Right forelimb (tissue), 1 donor: ENCODE results near the gene OLAH.
"Not testable (repeated sequence)": the region's sequence is repeated elsewhere in the genome, so short reads cannot be mapped to it uniquely, and the experiment has no call there.

Experiments used
- DNase-seq: peaks from one replicate; pipeline ENCODE4 v3.0.0-alpha.2; 2018

Gene OLAH

DNA sequence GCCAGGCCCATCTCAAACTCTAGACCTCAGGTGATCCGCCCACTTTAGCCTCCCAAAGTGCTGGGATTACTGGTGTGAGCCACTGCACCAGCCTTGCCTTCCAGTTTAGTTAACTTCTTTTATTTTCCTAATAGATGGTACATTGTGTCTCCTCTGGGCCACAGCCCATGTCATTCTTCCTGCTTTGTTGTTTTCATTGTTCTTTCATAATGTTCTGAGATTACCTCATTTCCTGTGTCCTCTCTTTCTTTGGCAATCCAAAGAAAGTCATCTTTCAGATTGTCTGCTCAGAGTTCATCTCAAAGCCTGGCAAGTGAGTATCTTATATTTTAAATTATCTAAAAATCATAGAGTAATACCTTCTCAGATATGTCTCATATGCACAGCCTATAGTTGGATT lies at the start of gene OLAH:
Gene OLAH (plus strand): TSS at position 270 of the 400 bp plus-strand sequence. CDS start 3,346 bp downstream, outside the sequence.
- no peak for DNase-seq

- DNase-seq: peak; percentile 46
Measured at GRCh38 chr10:14995964-14996565, 47.7 kb upstream of the OLAH start.

- not testable (repeated sequence) for DNase-seq
Measured at GRCh38 chr10:15013530-15013929, 30.2 kb upstream of the OLAH start.

DNA sequence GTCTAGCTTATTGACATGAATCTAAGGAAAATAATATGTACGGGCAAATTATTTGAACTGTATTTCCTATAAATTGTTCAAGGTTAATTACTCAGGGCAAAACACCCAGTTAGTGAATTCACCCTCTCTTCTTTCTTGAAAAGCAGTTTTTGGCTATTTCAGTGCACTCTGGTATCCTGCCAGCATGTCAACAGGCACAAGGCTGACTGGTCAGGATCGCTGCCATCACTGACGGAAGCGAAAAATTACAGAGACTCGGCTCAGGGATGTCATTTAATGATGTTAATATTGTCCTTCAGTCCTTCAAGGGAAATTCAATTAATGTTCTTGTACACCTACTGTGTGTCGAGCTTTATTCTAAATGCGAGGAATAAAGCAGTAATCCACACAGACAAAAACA lies 28.3 kb upstream of the OLAH start:
- DNase-seq: no peak

GRCh38 chr10:15020966-15021365 lies 22.8 kb upstream of the OLAH start:
- DNase-seq: not testable (repeated sequence)

- DNase-seq: not testable (repeated sequence)
Measured at GRCh38 chr10:15023079-15023478, 20.7 kb upstream of the OLAH start.

DNA sequence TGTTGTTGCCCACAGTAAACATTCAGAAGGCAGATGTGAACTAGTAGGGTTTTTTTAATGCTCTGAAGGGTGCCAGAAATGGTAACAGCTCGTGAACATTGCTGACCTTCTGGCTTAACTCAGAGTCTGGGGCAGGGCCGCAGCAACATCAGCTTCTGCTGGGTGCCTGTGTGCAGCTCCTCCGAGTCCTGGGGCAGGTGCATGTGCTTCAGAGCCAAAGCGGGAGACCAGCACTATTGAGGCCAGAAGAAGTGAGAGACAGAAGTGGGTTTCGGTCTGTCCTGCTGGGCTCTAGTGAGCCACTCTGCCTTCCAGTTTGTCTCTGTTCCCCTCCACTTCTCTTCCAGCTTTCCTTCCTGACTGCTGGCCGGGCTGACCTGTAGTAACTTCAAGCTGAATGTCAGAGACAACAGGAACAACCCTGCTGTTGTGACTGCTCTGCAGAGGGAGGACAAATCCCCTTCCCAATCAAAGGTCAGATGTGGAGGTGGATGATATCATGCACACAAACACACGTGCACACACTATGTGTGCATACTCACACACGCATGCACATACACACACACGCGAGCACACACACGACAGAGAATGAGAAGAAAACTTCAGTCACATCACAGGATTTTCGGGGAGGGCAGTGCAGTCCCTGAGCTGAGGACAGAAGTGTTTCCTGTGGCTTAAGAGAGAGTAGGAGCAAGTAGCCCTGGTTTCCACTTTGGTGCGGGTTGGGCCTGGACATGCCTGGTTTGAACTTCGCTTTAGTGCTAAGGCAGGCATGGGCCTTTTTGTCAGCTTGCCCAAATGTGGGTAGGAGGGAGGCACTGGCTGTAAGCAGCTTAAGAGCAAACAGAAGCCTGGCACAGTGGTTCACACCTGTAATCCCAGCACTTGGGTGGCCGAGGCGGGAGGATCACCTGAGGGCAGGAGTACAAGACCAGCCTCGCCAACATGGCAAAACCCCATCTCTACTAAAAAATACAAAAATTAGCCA lies 19.4 kb upstream of the OLAH start:
- not testable (repeated sequence) for DNase-seq

- not testable (repeated sequence) for DNase-seq
Measured at GRCh38 chr10:15025040-15025439, 18.7 kb upstream of the OLAH start.

DNA sequence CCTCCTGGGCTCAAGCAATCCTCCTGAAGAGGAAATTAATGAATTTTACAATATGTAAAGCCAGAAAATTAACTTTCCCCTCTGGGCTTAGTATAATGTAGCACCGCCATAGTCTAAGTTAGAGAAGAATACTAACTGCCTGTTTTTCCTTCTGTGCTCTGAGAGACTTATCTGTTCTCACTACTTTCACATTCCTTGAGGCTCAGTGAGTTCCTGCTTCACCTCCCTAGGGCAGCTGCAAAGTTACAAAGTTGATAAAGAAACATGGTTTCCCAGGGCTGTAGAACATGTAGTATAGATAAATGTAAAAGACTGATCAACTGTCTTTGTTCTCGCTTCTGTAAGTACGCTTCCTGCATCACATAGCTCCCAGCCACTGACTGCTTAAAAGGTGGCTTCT lies 16.0 kb upstream of the OLAH start:
- DNase-seq: no peak

DNA sequence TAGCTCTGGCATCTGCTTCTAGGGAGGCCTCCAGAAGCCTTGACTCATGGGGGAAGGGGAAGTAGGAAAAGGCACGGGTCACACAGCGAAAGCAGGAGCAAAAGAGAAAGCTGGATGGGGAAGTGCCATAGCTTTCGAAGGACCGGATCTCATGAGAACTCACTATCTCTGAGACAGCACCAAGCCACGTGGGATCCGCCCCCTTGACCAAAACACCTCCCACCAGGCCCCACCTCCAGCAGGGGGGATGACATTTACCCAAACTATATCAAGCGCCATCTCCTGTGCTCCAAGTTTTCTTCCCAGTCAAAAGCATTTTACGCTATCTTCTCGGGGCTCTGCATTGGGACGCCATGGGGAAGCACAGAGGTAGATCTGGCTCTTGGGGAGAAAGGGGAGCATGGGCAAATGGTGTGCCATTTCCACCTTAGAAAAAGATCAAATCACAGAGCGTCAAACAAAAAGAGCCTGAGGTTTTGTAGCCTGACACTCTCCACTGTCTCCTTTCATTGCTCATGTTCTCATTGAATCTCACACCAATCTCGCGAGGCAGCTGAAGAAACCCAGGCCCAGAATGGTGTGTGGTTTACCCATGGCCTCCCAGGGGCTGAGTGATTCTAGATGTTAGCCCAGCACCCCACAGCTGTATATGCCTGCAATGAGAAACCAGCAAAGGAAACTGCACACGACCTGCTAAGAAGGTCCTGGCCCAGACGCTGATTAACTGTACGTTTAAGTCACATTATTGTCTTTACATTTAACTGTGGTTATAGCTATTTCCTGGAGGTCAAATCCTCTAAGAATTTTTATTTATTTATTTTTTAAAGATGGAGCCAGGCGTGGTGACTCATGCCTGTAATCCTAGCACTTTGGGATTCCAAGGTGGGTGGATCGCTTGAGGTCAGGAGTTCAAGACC lies 8.1 kb upstream of the OLAH start:
- no peak for DNase-seq

GRCh38 chr10:15037691-15038090 lies 6.1 kb upstream of the OLAH start:
- no peak for DNase-seq

DNA sequence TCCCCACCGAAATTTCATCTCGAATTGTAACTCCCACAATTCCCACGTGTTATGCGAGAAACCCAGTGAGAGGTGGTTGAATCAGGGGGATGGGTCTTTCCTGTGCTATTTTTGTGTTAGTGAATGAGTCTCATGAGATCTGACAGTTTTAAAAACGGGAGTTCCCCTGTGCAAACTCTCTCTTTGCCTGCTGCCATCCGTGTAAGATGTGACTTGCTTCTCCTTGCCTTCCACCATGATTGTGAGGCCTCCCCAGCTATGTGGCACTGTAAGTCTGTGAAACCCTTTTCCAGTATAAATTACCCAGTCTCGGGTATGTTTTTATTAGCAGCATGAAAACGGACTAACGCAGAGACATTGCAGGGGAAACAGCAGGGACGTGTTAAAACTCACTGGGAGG lies 5.3 kb upstream of the OLAH start:
- DNase-seq: no peak

DNA sequence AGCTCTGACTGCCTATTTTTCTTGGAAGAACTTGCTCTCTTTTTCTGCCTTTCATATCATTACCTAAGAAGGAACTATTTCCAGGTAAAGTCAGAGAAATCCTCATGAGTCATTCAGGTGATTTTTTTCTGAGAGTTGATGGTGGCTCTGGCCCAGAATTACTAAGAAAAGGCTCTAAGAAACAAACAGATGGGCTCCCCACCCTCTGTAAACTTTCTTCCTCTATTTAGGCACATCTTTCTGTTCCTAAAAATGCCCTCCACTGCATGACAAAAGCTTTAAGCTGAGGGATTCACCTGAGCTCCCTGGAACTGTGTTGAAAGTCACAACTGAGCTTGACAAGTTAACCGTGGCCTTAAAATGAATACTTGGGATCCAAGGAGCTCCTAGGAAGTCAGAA lies 1.6 kb downstream of the OLAH start:
- no peak for DNase-seq

- no peak for DNase-seq
Measured at GRCh38 chr10:15046626-15047025, 2.9 kb downstream of the OLAH start.

- DNase-seq: no peak
Measured at GRCh38 chr10:15049533-15049932, 5.8 kb downstream of the OLAH start.

- no peak for DNase-seq
Measured at GRCh38 chr10:15052121-15052520, 8.4 kb downstream of the OLAH start.

GRCh38 chr10:15053061-15053460 lies 9.3 kb downstream of the OLAH start:
- DNase-seq: no peak

DNA sequence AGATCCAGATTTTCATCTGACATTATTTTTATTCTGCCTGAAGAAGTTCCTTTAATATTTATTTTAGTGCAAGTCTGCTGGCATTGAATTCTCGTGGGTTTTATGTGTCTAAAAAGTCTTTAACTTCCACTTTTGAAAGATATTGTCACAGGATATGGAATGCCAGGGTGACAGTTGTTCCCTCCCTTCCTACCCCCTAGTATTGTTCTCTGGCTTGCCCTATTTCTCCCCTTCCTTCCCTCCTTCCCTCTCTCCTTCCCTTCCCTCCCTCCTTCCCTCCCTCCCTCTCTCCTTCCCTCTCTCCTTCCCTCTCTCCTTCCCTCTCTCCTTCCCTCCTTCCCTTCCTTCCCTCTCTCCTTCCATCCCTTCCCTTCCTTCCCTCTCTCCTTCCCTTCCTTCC lies 14.9 kb downstream of the OLAH start:
- DNase-seq: no peak

DNA sequence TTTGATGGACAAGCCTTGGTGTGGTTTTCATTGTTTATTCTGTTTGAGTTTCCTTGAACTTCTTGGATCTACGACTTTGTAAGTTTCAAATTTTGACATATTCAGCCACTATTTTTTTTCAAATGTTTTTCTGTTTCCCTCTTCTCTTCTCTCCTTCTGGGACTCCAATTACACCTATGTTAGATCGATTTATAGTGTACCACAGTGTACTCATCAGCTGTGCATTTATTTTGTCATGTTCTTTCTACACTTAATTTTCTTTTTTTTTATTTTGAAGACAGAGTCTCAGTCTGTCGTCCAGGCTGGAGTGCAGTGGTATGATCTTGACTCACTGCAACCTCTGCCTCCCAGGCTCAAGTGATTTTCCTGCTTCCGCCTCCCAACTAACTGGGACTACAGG lies 16.2 kb downstream of the OLAH start:
- DNase-seq: no peak

DNA sequence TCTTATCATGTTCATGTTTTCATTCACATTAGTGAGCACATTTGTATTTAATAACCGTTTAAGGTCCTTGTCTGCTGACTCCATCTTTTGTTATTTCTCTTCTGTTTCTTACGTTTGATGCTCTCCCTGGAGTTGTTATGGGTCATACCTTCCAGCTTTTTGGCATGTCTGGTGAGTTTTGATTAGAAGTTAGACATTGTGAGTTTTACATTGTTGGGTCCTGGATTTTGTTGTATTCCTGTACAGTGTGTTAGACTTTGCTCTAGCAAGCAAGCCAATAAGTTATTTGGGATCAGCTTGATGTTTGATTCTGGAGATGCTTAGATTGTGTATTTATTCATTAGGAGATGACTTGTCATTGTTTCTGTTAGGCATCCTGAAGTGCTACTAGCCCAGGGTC lies 16.9 kb downstream of the OLAH start:
- no peak for DNase-seq

DNA sequence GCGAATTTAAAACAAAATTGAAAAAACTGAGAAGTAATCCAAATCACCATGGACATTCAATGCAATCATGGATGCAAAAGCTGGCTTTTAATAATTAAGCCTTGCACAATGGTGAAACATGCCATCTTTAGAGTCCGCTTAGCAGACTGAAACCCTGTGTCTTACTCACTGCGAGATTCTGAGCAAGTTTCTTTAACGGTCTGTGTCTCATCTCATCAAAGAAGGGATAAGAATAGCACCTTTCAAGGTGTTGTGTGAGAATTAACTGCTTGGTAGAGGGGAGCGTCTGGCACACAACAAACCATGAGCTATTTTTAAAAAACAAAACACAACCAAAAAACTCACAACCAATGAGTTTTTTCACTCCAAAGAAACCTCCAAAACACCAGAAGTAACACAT lies 23.4 kb downstream of the OLAH start:
- DNase-seq: no peak

DNA sequence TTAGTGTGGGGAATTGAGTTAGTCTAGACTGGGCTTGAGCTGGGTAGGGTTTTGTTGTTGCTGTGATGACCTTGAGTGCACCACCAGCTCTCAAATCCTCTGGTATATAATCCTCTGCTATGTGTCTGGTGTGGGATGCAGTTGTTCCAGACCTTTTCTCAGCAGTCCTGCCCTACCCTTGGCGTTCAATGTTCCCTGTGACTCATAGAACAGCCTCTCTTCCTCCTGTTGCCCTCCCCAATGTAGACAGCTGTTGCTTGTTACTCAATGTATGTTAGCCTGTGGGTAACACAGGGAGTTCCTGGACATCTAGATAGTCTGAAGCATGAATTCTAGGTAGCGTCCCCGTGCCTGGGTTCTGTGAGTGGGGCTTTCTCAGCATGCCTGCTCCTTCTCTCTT lies 25.1 kb downstream of the OLAH start:
- DNase-seq: no peak

- DNase-seq: no peak
Measured at GRCh38 chr10:15069230-15069629, 25.5 kb downstream of the OLAH start.
